AG08396 (cell line): ENCODE data around the gene GJA3.

Source experiments
- DNase-seq: peaks from one replicate; pipeline ENCODE4 v3.0.0; 2012; ENCODE audit warnings: low spot score, mixed read lengths

The GJA3 gene

DNA sequence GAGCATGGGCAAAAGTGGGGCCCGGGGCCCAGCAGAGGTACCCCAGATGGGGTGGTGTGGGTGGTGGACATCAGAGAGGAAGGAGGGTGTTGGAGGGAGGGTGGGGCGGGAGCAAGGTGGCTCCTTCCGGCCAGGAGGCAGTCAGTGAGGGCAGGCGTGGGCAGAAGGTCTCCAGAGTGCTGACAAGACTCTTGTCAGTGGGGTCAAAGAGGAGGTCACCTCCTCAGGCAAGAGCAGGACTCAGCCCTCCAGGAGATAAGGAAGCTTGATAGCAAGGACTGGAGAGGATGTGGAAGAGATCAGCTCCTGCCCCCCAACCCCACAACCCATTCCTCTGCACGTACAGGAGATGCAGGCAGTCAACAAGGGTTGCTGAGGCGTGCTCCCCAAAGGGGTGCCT is 9.8 kb downstream of the GJA3 start:
- no peak for DNase-seq

DNA sequence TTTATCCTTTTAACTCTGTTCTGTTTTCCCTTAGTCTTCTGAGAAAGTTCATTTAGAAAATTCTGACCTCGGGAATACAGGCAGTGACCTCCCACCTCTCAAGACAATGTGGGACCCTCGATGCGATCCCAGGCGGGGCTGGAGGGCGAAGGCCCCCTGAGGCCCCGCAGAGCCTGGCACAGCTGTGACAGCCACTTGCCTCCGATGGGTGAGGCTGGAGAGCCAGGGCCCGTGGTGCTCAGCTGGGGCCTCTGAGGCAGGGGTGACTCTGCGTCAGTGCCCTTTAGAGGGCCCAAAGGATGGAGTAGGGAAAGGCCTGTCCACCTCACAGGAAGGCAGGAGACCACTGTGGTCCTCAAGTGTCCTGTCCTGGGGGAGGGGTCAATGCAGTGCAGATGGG is 10.3 kb downstream of the GJA3 start:
- DNase-seq = no peak

DNA sequence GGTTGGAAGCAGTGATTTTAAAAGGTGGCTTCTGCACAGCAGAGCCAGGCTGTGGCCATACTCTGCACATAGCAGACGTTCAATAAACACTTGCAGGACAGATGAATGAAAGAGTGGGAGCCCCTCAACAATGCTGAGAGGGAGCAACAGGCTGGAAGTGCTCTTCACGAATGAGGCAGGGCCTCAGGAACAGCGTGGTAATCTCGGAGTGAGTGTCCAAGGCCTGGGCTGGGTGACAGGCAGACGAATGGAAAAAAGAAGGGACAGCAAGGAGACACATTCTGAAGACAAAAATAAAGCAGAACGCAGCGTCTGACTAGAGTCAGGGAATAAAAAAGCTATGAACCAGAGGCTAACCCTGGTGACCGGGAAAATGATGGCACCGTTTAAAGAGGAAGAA is 11.1 kb downstream of the GJA3 start:
- no peak for DNase-seq

DNA sequence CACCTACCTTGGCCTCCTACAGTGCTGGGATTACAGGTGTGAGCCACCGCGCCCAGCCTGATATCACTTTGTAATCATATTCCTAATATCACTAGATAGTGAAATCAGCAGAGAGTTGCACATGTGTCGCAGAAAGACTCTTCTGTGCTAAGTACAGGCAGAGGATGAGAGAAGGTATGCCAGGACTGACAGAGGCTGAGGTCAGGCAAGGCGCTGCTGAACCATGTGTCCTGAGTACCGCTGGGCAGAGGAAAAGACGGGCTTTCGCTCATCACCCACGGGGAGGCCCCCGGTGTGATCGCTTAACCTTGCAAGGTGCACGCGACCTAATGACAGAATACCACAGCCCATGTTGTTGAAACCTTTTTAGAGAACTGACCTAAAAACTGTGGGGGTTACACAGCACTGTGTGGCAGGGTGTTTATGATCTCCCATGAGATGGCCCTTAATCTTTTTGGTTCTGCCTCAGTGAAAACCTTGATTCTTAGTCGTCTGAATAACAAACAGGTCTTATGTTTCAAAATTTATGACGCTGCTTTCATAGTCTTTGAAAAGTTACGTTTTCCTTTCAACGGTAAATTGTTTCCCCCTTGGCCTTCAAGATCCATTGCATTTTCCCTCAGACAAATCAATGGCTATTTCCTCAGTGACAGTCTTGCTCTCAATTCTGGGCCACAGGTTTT is 12.2 kb downstream of the GJA3 start:
- DNase-seq = no peak

DNA sequence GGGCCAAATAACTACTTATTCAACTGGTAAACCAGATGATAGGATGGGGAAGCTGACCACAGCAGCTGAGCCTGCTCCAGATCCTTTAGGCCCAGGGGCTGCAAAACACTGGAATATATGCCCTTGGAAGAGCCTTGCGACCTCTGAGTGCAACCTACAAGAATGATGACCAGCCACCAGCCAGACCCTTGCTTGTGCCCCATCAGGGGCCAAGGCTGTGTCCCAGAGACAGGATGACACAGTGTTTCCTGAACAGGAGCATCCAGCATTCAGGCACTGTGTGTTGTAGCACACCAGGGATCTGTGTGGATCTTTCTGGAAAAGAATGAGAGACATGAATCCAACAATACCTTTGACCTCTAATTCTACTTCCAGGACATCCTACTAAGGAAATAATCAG is 14.5 kb downstream of the GJA3 start:
- DNase-seq = no peak

DNA sequence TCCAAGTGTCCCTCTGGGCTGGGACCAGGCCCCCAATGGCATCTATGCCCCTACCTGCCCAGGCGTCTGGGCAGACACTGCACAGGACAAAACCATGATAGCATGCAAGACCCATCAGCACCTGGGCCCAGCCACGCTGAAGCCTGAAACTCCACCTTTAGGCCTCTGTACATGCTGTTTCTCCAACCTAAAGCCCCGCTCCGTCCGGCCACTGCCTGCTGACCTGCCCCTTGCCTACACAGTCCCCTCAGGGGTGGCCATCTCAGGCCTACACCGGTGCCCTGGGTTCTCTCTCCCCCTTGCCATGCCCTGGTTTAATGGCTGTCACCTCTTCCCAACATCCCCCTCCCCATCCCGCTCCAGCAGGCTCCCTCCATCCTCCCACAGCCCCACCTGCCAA is 15.3 kb downstream of the GJA3 start:
- no peak for DNase-seq

DNA sequence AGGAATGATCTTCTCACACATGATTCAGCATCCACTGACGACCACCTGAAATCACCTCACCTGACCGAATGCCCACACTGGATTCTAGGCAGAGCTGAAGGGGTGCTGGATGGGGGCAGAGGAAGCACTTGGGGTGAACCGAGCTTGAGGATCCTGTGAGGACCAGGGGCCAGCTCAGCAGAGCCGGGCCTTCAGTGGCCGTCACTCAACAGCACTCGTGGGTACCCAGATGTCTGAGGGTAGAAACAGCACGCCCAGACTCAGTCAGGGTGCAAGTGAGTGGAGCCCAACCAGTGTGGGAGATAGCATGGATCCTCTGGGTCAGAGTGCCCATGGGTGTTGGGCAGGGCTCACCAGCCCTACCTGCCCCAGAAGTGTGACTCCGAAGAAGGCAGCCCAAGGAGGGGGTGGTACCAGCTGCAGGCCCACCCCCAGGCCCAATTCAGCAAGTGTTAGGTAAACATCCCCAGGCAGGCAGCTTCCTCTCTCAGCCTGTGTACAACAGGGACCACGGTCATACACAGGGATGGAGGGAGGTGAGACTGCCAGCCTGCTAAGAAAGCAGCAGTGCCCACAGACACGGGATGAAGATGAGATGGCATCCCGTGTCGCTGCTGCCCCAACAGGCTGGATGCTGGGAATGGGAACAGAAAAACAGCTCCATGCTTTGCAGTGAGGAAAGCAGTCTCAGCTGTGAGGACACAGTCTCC is 16.6 kb downstream of the GJA3 start:
- DNase-seq = no peak

DNA sequence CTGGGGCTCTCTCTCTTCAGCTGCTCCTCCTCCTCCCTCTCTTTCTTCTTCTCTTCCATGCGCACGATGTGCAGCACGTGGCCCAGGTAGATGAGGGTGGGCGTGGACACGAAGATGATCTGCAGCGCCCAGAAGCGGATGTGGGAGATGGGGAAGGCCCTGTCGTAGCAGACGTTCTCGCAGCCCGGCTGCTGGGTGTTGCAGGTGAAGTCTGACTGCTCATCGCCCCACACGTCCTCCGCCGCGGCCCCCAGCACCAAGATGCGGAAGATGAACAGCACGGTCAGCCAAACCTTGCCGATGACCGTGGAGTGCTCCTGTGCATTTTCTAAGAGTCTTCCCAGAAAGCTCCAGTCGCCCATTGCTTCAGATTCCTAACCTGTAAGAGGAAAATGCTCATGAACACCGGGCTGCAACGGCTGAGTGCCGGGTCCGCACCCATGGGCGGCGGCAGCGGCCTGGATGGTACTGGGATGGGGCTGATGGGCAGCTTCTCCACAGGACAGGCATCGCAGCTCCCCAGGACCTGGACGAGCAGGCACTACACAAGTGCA is 17.8 kb downstream of the GJA3 start:
- no peak for DNase-seq

DNA sequence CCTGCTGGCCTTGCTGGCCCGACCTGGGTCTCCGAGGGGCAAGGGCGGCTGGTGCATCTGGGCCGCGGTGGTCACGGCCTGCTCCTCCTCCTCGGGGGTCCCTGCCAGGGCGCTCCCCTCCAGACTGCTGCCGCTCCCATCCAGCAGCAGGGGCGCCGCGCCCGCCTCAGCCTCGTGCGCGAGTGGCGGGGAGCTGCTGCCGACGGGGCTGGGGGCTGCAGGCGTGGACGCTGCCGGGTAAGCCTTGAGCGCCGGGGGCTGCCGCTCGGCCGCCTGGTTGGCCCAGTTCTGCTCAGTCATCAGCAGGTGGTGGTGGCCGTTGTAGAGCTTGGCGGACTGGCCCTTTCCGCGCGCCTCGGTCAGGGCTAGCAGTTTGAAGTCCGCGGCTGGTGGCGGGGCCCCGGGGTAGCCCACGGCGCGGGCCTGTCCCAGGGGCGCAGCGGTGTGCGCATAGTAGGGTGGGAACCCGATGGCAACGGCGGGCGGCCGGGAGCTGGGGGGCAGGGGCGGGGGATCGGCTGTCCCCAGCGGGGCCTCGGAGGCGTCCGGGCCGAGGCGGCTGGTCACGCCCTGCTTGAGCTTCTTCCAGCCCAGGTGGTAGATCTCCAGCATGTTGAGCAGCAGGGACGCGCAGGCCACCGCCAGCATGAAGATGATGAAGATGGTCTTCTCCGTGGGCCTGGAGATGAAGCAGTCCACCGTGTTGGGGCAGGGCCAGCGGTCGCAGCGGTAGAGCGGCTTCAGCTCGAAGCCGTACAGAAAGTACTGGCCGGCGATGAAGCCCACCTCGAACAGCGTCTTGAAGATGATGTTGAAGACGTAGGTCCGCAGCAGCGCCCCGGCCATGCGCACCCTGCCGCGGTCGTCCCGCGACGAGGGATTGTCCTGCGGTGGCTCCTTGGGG is 18.6 kb downstream of the GJA3 start:
- no peak for DNase-seq

DNA sequence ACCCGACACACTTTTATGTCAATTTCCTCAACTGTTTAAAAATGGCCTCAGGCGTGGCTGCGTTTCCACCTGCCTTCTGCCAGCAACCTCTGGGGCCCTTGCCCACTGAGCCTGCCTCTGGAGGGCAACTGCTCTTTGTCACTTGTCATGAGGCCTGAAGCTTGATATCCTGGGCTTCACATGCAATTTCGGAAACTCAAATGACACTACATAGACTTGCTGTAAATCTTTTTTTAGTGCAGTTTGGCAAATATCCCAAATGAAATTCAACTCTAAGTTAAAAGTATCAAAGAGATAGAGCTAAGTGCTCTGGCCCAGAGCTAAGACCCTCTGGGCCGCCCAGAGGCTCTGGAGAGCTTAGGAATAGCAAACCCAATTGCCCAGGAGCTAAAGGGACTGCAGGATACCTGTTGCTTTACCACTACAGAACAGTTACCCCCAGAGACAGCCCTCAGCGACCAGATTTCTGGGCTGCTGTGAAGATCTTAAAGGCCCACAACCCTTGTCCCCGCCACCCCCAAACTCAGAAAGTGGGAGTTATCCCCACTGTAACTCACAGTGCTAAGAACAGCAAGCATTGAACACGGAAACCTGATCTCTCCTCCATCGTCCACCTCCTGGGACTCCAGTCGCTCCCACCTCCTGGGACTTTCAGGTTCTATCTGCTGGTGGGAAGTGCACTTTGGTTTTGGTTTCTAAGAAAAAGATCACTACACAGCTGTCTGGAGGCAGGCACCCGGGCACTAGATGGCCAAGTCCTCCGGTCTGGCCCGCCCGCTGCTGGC is 19.4 kb downstream of the GJA3 start:
- DNase-seq = no peak

DNA sequence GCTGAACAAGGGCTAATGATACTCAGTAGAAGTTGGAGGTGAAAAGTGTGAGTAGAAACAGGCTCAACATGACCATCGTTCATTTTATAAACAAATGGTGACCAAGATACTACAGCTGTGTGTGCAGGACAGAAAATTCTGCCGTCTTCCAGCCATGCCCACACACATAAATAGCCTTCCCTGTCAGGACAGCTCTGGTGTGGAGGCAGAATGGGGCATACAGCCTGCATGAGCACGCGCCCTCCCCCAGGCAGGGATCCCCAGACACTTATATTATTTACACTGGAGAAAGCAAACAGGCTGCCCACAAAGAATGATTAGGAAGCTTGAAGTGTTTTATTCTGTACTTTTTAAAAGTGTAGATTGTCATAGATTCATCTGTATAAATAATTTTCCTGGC is 20.4 kb downstream of the GJA3 start:
- no peak for DNase-seq

DNA sequence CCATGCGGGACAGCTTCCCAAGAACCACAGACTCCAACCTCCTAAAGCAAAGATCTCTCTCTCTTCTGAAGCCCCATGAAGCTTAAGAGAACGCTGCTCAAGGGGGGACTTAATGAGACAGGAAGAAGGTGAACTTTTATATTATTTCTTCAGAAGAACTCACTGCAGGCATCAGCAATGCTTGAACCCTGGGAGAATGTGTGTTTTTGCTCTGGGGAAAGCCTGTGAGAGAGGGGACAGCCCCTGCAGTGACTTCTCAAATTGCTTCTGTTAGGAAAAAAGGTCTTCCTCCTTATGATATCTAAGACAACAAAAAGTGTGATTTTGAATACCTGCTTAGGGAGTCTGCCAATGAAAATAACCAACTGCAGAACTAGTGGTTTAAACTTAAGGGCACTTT is 23.0 kb downstream of the GJA3 start:
- no peak for DNase-seq

DNA sequence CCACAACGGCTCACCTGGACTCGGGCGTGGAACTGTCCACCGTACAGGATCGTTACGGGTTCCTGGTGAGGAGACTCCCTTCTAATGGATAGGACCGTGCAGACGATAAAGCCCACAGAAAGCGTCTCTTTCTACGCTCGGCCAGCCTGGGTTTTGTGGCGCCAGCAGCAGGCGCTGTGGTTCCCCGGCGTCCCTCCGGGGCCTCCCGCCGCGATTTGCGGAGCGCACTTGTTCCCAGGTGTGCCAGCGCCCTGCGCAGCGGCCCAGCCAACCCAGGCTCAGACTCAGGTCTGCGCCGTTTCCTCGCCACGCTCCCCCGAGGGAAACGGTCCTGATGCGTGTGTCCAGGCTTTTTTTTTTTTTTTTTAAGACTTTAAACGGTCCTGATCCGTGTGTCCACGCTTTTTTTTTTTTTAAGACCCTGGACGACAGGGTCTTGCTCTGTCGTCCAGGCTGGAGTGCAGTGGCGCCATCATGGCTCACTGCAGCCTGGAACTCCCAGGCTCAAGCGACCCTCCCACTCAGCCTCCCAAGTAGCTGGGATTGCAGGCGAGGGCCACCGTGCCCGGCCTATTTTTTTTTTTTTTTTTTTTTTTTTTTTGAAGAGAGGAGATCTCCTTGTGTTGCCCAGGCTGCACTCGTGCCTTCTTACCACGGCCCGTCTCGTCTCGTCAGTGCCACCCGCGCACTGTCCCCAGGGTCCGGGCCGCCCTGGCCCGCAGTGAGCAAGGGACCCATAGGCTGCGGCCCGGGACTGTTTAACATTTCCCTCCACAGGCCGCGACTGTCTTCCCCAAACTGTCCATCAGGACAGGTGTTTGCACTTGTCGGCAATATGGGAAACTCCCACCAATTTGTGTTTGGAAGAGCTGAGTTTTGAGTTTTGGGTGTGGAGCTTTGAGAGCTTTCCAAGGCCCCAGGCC is 23.8 kb downstream of the GJA3 start:
- DNase-seq = no peak

DNA sequence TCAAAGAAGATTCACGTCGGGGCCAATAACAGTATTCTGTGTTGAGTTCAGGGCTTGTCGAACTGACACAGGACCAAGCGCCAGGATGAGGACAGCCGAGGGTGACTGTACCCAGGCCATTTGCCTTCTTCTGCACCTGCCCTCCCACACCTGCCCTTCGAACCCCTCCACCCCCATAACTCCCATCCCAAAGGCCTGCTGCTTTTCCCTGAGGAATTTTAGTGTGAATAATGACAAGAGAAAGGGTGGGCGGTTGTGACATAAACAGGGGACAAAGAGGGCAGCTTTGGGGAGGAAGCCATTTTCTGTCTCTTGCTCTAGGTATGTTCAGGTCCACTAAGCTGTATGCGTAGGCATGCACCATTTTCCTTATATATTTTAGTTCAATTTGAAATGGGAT is 26.1 kb downstream of the GJA3 start:
- DNase-seq = no peak

DNA sequence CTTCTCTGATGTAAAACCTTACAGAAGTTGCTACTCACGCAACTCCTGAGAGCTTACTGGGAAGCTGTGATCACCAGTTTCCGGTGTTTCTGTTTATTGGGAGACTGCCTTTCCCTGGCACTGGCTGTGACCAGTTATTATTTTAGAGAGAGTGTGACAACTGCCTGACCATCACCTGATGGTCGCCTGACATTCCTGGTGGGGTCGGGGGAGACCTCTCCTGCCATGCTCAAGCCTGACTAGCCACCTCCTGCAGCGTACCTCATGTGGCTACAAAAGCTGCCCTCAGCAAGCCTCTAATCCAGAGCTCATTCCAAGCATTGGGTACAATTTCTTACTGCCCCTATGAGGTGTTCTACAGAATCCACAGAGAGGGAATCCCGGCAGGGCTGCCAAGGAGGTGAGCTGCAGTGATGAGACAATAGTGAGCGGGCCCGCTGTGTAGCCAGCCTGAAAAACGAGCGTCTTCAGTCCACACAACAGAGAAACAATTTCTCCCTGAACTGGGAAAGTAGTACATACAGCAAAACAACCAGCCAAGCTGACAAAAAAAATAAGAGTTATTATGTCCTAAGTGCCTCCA is 28.7 kb downstream of the GJA3 start:
- no peak for DNase-seq

DNA sequence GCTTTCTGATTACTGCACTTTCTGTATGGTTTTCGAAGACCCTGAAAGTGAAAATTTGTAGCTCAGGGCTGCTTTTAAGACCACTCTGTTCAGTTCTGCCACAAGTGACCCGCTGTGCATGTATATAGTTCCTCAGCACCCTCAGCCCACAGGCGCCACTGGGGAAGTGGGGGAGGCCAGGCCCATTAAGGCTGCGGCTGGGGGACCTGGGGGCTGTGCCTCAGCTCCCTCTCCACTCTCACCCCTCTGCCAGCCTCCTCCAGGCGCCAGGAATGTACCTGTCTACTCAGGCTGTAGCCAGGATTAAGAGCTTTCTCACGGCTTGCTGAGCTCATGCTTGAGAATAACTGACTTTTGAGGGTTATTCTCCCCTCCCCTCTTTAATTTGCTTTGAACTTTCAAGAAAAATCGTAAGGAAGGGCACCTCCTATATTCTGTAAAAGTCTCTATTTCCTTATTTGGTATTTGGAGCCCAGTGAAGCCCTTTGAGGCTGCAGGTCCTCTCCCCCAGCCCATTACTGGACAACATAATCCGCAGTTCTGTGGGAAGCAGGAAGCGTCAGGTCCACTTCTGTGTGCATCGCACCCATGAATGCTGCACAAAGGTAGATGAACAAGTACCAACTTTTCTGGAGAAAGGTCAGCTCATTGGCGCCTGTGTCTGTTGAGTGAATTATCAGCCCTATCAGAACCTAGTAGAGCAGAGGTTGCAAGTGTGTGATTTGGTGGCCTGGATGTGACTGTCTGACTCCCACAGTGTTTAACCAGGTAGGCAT is 29.6 kb downstream of the GJA3 start:
- DNase-seq = no peak

DNA sequence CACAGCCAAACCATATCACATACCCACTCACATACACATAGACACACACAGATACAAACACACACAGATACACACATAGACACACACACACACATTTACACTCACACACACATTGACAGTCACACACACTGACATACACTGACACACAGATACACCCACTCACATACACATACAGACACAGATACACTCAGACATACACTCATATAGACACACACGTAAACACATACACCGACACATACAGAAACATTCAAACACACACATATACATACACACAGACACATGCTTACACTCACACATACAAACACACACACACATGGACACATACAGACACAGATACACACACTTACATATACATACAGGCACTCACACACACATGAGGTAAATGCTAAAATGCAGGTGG is 30.2 kb downstream of the GJA3 start:
- DNase-seq = no peak

DNA sequence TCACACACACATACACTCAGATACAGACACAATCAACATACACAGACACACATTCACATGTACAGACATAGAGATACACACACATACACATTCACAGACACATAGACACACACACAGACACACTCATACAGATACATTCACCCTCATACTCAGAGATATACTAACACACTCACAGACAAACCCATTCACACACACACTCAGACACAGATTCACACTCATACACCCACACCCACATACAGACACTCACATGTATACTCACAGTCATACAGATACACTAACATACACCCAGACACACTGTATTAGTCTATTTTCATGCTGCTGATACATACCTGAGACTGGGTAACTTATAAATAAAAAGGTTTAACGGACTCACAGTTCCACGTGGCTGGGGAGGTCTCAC is 30.8 kb downstream of the GJA3 start:
- no peak for DNase-seq

DNA sequence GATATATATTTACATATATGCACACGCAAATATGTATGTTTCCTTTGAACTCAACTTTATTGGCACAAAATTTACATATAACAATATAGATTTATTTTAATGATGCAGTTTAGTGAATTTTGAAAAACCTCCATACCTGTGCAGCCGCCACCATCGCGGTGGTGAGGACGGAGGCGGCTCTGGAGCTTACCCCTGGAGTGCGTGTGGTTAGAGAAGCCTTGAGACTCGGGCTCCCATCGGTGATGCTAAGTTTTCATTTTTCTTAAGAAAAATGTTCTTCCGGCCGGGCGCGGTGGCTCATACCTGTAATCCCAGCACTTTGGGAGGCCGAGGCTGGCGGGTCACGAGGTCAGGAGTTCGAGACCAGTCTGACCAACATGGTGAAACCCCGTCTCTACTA is 31.8 kb downstream of the GJA3 start:
- no peak for DNase-seq
